ENCODE results near the gene DCC.

Gene DCC

DNA sequence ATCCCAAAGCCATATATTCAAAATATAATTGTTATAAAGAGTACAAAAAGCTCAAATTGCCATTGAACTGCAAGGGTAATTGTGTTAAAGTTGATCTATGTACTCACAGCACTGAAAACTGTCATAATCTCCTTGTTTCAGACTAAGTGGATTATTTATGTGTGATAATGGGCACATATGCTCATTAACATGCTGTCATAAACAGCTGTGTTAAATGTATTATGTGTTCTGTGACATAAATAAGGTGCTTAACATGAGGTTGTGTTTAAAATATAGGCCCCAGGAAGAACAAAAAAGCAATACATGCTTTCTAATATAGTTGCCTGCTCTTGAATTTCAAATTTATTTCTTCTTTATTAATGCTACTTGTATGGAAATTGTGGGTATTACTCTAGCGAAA is 409.5 kb downstream of the DCC start:
- Histone ChIP-seq H3K4me3 (ENCODE audit: control insufficient read depth in 1 of 7, extremely low read depth in 1 of 7, insufficient read depth in 4 of 7, low read depth in 2 of 7, low read length in 6 of 7) (no peak overlapping the region), H3K27me3 (replicated peaks in 2 of 5; ENCODE audit: control insufficient read depth in 4 of 5, insufficient read depth in 5 of 5, low read length in 4 of 5) (no peaks in the 10 kb centered on the region), H3K9me3 (ENCODE audit: control extremely low read depth in 1 of 5, control insufficient read depth in 4 of 5, insufficient read depth in 2 of 5, low read depth in 1 of 5, low read length in 4 of 5) (no peaks in the 10 kb centered on the region), H3K36me3 (ENCODE audit: control insufficient read depth in 4 of 4, insufficient read depth in 4 of 4, low read length in 3 of 4) (no peaks in the 10 kb centered on the region), H3K27ac (ENCODE audit: insufficient read depth in 1 of 2, low read depth in 1 of 2, low read length in 2 of 2, poor library complexity in 1 of 2, severe bottlenecking in 2 of 2) (no peak overlapping the region), H3K4me1 (ENCODE audit: control extremely low read depth in 1 of 4, control insufficient read depth in 4 of 4, insufficient read depth in 4 of 4, low read length in 3 of 4) (no peaks in the 10 kb centered on the region)
- POLR2A ChIA-PET, result no interaction called here
- DNase-seq, result no peak
- CTCF ChIA-PET, result no interaction called here
- WGBS (ENCODE audit: insufficient coverage), result no CpG with 5 or more reads among the region's 1 CpG

DNA sequence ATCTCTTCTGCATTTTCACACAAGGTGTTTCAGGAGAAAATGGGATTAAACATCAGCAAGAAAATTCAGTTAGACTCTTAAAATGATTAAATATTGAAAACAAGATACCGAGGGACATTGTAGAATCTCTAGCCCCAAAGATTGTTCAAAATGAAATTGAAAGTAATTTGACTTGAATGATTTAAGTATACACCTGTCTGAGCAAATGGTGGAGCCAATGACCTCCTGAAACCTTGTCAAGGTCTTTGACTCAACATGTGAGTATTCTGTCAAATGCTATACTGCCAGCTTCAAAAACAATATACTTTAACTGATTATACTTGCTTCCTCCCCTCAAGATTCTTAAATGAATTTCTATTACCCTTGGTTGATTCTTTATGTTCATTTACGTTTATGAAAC is 411.0 kb downstream of the DCC start:
- no peak for DNase-seq
- no peaks in the 10 kb centered on the region for H3K9me3 ChIP-seq (ENCODE audit: control extremely low read depth in 1 of 5, control insufficient read depth in 4 of 5, insufficient read depth in 2 of 5, low read depth in 1 of 5, low read length in 4 of 5)
- H3K36me3 ChIP-seq (ENCODE audit: control insufficient read depth in 4 of 4, insufficient read depth in 4 of 4, low read length in 3 of 4), result no peaks in the 10 kb centered on the region
- POLR2A ChIA-PET, result interaction anchor here (0.6 kb wide), 1 partner anchor 516 kb away, joined by 3 read pairs; no protein-coding TSS in a partner anchor
- no peaks in the 10 kb centered on the region for H3K4me1 ChIP-seq (ENCODE audit: control extremely low read depth in 1 of 4, control insufficient read depth in 4 of 4, insufficient read depth in 4 of 4, low read length in 3 of 4)
- CTCF ChIA-PET, result no interaction called here
- no peak overlapping the region for H3K27ac ChIP-seq (ENCODE audit: insufficient read depth in 1 of 2, low read depth in 1 of 2, low read length in 2 of 2, poor library complexity in 1 of 2, severe bottlenecking in 2 of 2)
- no CpG with 5 or more reads among the region's 2 CpGs for WGBS (ENCODE audit: insufficient coverage)
- no peaks in the 10 kb centered on the region for H3K27me3 ChIP-seq (replicated peaks in 2 of 5; ENCODE audit: control insufficient read depth in 4 of 5, insufficient read depth in 5 of 5, low read length in 4 of 5)
- H3K4me3 ChIP-seq (ENCODE audit: control insufficient read depth in 1 of 7, extremely low read depth in 1 of 7, insufficient read depth in 4 of 7, low read depth in 2 of 7, low read length in 6 of 7), result no peak overlapping the region

GRCh38 chr18:52764316-52764715 is 424.3 kb downstream of the DCC start:
- Histone ChIP-seq H3K27ac (ENCODE audit: insufficient read depth in 1 of 2, low read depth in 1 of 2, low read length in 2 of 2, poor library complexity in 1 of 2, severe bottlenecking in 2 of 2) (no peak overlapping the region), H3K4me3 (ENCODE audit: control insufficient read depth in 1 of 7, extremely low read depth in 1 of 7, insufficient read depth in 4 of 7, low read depth in 2 of 7, low read length in 6 of 7) (no peak overlapping the region), H3K4me1 (ENCODE audit: control extremely low read depth in 1 of 4, control insufficient read depth in 4 of 4, insufficient read depth in 4 of 4, low read length in 3 of 4) (no peaks in the 10 kb centered on the region), H3K27me3 (replicated peaks in 2 of 5; ENCODE audit: control insufficient read depth in 4 of 5, insufficient read depth in 5 of 5, low read length in 4 of 5) (no peaks in the 10 kb centered on the region), H3K9me3 (ENCODE audit: control extremely low read depth in 1 of 5, control insufficient read depth in 4 of 5, insufficient read depth in 2 of 5, low read depth in 1 of 5, low read length in 4 of 5) (no peaks in the 10 kb centered on the region), H3K36me3 (ENCODE audit: control insufficient read depth in 4 of 4, insufficient read depth in 4 of 4, low read length in 3 of 4) (no peaks in the 10 kb centered on the region)
- ChIA-PET CTCF (no interaction called here), POLR2A (no interaction called here)
- DNase-seq, result no peak
- WGBS (ENCODE audit: insufficient coverage), result 71% methylated on average over 1 of the region's 3 CpGs

DNA sequence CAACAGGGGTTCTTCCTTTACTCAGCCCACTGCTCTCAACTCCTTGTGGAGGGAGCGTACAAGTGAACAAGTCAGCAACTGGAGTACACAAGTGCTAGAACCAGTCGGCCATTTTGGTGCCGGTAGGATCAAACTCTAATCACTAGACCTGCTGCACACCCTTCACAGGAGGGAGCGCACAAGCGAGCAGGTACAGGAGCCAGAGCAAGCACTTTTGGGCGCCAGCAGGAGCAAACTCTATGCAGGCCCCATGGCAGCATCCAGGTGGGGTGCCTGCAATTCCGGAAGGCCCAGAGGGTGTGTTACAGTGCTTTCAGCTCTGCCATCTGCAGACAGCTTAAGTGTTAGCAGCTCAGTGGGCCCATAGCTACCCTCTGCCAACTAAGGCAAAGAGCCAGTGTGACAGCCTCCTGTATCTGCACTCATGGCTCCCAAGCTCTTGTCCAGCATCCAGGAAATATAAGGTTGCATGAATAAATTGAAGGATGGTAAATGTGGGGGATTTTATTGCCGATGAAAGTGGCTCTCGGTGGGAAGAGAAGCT is 426.1 kb downstream of the DCC start:
- ChIA-PET POLR2A (no interaction called here), CTCF (no interaction called here)
- Histone ChIP-seq H3K4me3 (ENCODE audit: control insufficient read depth in 1 of 7, extremely low read depth in 1 of 7, insufficient read depth in 4 of 7, low read depth in 2 of 7, low read length in 6 of 7) (no peak overlapping the region), H3K27ac (ENCODE audit: insufficient read depth in 1 of 2, low read depth in 1 of 2, low read length in 2 of 2, poor library complexity in 1 of 2, severe bottlenecking in 2 of 2) (no peak overlapping the region), H3K27me3 (replicated peaks in 2 of 5; ENCODE audit: control insufficient read depth in 4 of 5, insufficient read depth in 5 of 5, low read length in 4 of 5) (no peaks in the 10 kb centered on the region), H3K4me1 (ENCODE audit: control extremely low read depth in 1 of 4, control insufficient read depth in 4 of 4, insufficient read depth in 4 of 4, low read length in 3 of 4) (no peaks in the 10 kb centered on the region), H3K36me3 (ENCODE audit: control insufficient read depth in 4 of 4, insufficient read depth in 4 of 4, low read length in 3 of 4) (no peaks in the 10 kb centered on the region), H3K9me3 (ENCODE audit: control extremely low read depth in 1 of 5, control insufficient read depth in 4 of 5, insufficient read depth in 2 of 5, low read depth in 1 of 5, low read length in 4 of 5) (no peaks in the 10 kb centered on the region)
- over 99% methylated on average over 8 of the region's 9 CpGs for WGBS (ENCODE audit: insufficient coverage)
- DNase-seq, result no peak

DNA sequence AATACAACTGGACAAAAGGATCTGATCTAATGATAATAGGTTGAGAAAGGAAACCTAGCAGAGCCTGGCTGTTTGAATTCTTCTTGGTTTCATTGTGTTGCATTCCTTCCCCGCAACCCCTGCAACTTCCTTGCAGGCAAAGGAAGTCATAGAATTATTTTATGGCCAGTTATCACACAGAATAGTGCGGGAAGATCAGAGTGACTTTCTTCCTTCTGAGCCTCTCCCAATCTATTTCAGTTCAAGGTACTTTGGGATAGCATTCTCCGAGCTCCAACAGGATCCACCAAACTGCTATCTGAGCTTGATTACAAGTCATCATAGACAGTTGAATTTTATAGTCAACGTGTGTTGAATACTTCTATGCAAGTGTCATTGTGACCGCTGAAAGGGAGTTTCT is 441.1 kb downstream of the DCC start:
- no peaks in the 10 kb centered on the region for H3K27me3 ChIP-seq (replicated peaks in 2 of 5; ENCODE audit: control insufficient read depth in 4 of 5, insufficient read depth in 5 of 5, low read length in 4 of 5)
- POLR2A ChIA-PET, result no interaction called here
- H3K4me1 ChIP-seq (ENCODE audit: control extremely low read depth in 1 of 4, control insufficient read depth in 4 of 4, insufficient read depth in 4 of 4, low read length in 3 of 4), result no peaks in the 10 kb centered on the region
- no peaks in the 10 kb centered on the region for H3K36me3 ChIP-seq (ENCODE audit: control insufficient read depth in 4 of 4, insufficient read depth in 4 of 4, low read length in 3 of 4)
- DNase-seq, result no peak
- no peak overlapping the region for H3K4me3 ChIP-seq (ENCODE audit: control insufficient read depth in 1 of 7, extremely low read depth in 1 of 7, insufficient read depth in 4 of 7, low read depth in 2 of 7, low read length in 6 of 7)
- no peak overlapping the region for H3K27ac ChIP-seq (ENCODE audit: insufficient read depth in 1 of 2, low read depth in 1 of 2, low read length in 2 of 2, poor library complexity in 1 of 2, severe bottlenecking in 2 of 2)
- H3K9me3 ChIP-seq (ENCODE audit: control extremely low read depth in 1 of 5, control insufficient read depth in 4 of 5, insufficient read depth in 2 of 5, low read depth in 1 of 5, low read length in 4 of 5), result no peaks in the 10 kb centered on the region
- WGBS (ENCODE audit: insufficient coverage), result 22% methylated on average over 3 of the region's 5 CpGs
- CTCF ChIA-PET, result no interaction called here

DNA sequence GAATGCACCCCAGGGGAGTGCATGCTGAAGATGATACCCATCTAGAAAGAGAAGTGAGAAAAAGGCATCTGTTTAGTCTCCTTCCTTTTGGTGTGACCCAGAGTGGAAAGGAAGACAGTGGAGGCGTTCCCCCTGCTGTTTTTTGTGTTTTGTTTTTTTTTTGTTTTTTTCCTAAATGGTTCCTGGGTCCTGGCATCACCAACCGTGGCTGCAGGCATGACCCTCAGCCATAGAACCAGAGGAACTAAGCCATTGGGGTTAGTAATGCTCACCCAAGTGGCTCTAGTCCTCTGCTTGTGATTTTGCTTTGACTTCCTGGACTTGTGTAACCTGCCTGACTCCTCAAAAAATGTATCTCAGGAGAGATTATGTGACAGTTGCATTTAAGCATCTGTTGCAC is 451.3 kb downstream of the DCC start:
- no peak overlapping the region for H3K4me3 ChIP-seq (ENCODE audit: control insufficient read depth in 1 of 7, extremely low read depth in 1 of 7, insufficient read depth in 4 of 7, low read depth in 2 of 7, low read length in 6 of 7)
- H3K27me3 ChIP-seq (replicated peaks in 2 of 5; ENCODE audit: control insufficient read depth in 4 of 5, insufficient read depth in 5 of 5, low read length in 4 of 5), result no peaks in the 10 kb centered on the region
- ChIA-PET POLR2A (no interaction called here), CTCF (no interaction called here)
- H3K36me3 ChIP-seq (ENCODE audit: control insufficient read depth in 4 of 4, insufficient read depth in 4 of 4, low read length in 3 of 4), result no peaks in the 10 kb centered on the region
- WGBS (ENCODE audit: insufficient coverage), result 90% methylated on average over 1 of the region's 2 CpGs
- no peak overlapping the region for H3K27ac ChIP-seq (ENCODE audit: insufficient read depth in 1 of 2, low read depth in 1 of 2, low read length in 2 of 2, poor library complexity in 1 of 2, severe bottlenecking in 2 of 2)
- no peaks in the 10 kb centered on the region for H3K4me1 ChIP-seq (ENCODE audit: control extremely low read depth in 1 of 4, control insufficient read depth in 4 of 4, insufficient read depth in 4 of 4, low read length in 3 of 4)
- peaks cover 3 to 28% (median 6%) of the 10 kb centered on the region in 5 experiments for H3K9me3 ChIP-seq (ENCODE audit: control extremely low read depth in 1 of 5, control insufficient read depth in 4 of 5, insufficient read depth in 2 of 5, low read depth in 1 of 5, low read length in 4 of 5)
- DNase-seq, result no peak

DNA sequence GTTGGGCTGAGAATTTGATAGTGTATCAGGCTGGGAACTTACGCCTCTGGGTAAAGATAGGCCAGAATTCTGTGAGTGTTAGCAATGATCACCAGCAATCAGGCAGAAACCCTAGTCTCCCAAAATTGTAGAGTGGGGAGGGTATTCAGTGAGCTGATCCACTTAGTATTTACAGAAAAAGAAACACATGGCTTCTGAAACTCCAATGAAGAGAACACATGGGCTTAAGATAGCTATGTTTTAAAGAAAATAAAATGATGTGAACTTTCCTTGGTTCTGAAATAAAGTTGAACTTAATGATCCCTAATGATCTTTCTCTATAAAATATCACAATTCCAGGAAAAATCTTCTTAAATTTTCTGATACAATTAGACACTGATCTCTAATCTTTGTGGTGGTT is 472.8 kb downstream of the DCC start:
- no peaks in the 10 kb centered on the region for H3K27me3 ChIP-seq (replicated peaks in 2 of 5; ENCODE audit: control insufficient read depth in 4 of 5, insufficient read depth in 5 of 5, low read length in 4 of 5)
- H3K27ac ChIP-seq (ENCODE audit: insufficient read depth in 1 of 2, low read depth in 1 of 2, low read length in 2 of 2, poor library complexity in 1 of 2, severe bottlenecking in 2 of 2), result no peak overlapping the region
- DNase-seq, result no peak
- ChIA-PET CTCF (no interaction called here), POLR2A (no interaction called here)
- peaks cover 0 to 4% (median 0%) of the 10 kb centered on the region in 5 experiments for H3K9me3 ChIP-seq (ENCODE audit: control extremely low read depth in 1 of 5, control insufficient read depth in 4 of 5, insufficient read depth in 2 of 5, low read depth in 1 of 5, low read length in 4 of 5)
- H3K4me1 ChIP-seq (ENCODE audit: control extremely low read depth in 1 of 4, control insufficient read depth in 4 of 4, insufficient read depth in 4 of 4, low read length in 3 of 4), result no peaks in the 10 kb centered on the region
- whole genome bisulfite sequencing (ENCODE audit: insufficient coverage), result no CpG with 5 or more reads among the region's 1 CpG
- no peaks in the 10 kb centered on the region for H3K36me3 ChIP-seq (ENCODE audit: control insufficient read depth in 4 of 4, insufficient read depth in 4 of 4, low read length in 3 of 4)
- no peak overlapping the region for H3K4me3 ChIP-seq (ENCODE audit: control insufficient read depth in 1 of 7, extremely low read depth in 1 of 7, insufficient read depth in 4 of 7, low read depth in 2 of 7, low read length in 6 of 7)

All from common myeloid progenitor, CD34-positive (primary cell).